ENCODE measurements around the gene TNRC6A.

TNRC6A gene

GRCh38 chr16:24761526-24761925 is 32.1 kb downstream of the TNRC6A start:
- no peak for DNase-seq (ENCODE audit: low spot score)
- no peak for TF ChIP-seq CTCF (IDR thresholded peaks at IDR 0.05; ENCODE audit: borderline replicate concordance, control extremely low read depth, extremely low read depth, insufficient read depth, missing control alignments)
- in situ Hi-C loops (cut with MboI; ENCODE audit: low sequenced_read_pairs, unreplicated experiment) = no loop called here

GRCh38 chr16:24764916-24765315 is 35.5 kb downstream of the TNRC6A start:
- no peak for TF ChIP-seq CTCF (IDR thresholded peaks at IDR 0.05; ENCODE audit: borderline replicate concordance, control extremely low read depth, extremely low read depth, insufficient read depth, missing control alignments)
- in situ Hi-C loops (cut with MboI; ENCODE audit: low sequenced_read_pairs, unreplicated experiment) = no loop called here
- DNase-seq (ENCODE audit: low spot score) = no peak

- in situ Hi-C loops (cut with MboI; ENCODE audit: low sequenced_read_pairs, unreplicated experiment) = no loop called here
- no peak for TF ChIP-seq CTCF (IDR thresholded peaks at IDR 0.05; ENCODE audit: borderline replicate concordance, control extremely low read depth, extremely low read depth, insufficient read depth, missing control alignments)
- no peak for DNase-seq (ENCODE audit: low spot score)
These were observed 36.6 kb downstream of the TNRC6A start for GRCh38 chr16:24766057-24766456.

GRCh38 chr16:24769806-24770205 is 40.4 kb downstream of the TNRC6A start:
- in situ Hi-C loops (cut with MboI; ENCODE audit: low sequenced_read_pairs, unreplicated experiment) = no loop called here
- no peak for DNase-seq (ENCODE audit: low spot score)

GRCh38 chr16:24771132-24771778 is 41.8 kb downstream of the TNRC6A start:
- DNase-seq (ENCODE audit: low spot score) = no peak
- in situ Hi-C loops (cut with MboI; ENCODE audit: low sequenced_read_pairs, unreplicated experiment) = no loop called here
- TF ChIP-seq CTCF (IDR thresholded peaks at IDR 0.05; ENCODE audit: borderline replicate concordance, control extremely low read depth, extremely low read depth, insufficient read depth, missing control alignments) = no peak

More at GRCh38 chr16:24769806-24770205, 40.4 kb downstream of the TNRC6A start:
- no peak for TF ChIP-seq CTCF (IDR thresholded peaks at IDR 0.05; ENCODE audit: borderline replicate concordance, control extremely low read depth, extremely low read depth, insufficient read depth, missing control alignments)

GRCh38 chr16:24771779-24772157 is 42.3 kb downstream of the TNRC6A start:
- TF ChIP-seq CTCF (IDR thresholded peaks at IDR 0.05; ENCODE audit: borderline replicate concordance, control extremely low read depth, extremely low read depth, insufficient read depth, missing control alignments) = no peak
- in situ Hi-C loops (cut with MboI; ENCODE audit: low sequenced_read_pairs, unreplicated experiment) = no loop called here
- no peak for DNase-seq (ENCODE audit: low spot score)
